ENCODE results near the gene KCTD17. TPM values are rescaled to one million over a fixed set of nuclear protein-coding genes. Genes with fewer than 3 reads are reported as not detected.

The KCTD17 gene
- total and polyA plus RNA-seq, 2 of the 13 experiments (the other 11 are each of a cell fraction or from before 2014, with no cell fraction given), result 5.3 to 11.7 TPM

DNA sequence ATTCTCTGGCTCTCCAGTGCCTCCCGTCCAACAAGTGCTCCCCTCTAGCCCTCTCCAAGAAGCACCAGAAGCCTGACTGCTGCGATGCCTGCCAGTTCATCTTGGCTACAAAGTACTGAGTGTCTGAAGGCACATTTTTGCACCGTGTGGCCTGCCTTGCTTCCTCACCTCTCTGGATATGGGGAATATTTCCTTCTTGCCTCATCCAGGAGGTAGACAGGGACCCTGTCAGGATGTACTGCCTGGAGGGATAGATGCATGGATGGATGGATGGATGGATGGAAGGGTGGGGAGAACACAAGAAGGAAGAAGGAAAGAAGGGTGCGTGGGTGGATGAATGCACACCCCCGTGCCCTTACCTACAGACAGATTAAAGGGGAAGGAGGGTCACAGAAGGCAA is 27.6 kb downstream of the KCTD17 start:
- POLR2A ChIA-PET, result no interaction called here

DNA sequence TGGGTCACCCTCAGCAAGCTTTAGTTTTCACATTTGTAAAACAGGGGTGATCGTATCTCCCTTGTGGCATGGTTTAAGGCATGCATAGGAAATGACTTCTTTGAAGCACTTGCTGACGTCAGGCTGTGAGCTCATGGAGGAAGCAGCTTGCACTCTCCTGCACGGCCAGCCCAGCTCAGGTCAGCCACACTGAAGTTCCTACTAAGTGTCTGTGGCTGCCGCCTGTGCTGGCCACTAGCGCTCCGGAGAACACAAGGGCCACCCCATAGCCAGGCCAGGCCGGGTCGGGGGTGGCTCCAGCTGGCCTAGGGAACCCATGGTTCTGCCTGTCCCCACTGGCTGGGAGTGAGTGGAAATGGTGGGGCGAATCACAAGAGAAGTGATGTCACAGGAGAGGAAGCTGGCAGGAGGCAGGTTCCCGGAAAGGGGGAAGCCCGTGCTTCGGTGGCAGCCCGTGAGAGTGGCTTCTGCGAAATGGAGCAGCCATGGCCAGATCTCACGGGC is 28.2 kb downstream of the KCTD17 start:
- ATAC-seq (no peak), DNase-seq (ENCODE audit: low spot score) (no peak), FAIRE-seq (no peak)
- Histone ChIP-seq H4K20me1 (ENCODE audit: insufficient read depth, low read length) (no peaks in the 10 kb centered on the region), H3K36me3 (replicated peaks in 1 of 2; ENCODE audit: control insufficient read depth in 1 of 2, insufficient read depth in 2 of 2, low read length in 2 of 2) (no peaks in the 10 kb centered on the region), H3K9me3 (ENCODE audit: low read length) (no peaks in the 10 kb centered on the region), H3K79me2 (ENCODE audit: insufficient read depth, low read length) (no peaks in the 10 kb centered on the region), H3K27me3 (ENCODE audit: control insufficient read depth in 1 of 2, insufficient read depth in 2 of 2, low read length in 2 of 2) (no peaks in the 10 kb centered on the region; a peak in 1 of 5 replicates), H3K9ac (ENCODE audit: insufficient read depth, low read depth, low read length) (no peak overlapping the region), H3K4me1 (ENCODE audit: insufficient read depth, low read length) (peaks cover 11% of the 10 kb centered on the region; the same call in 1 of the 2 replicates), H3K4me2 (ENCODE audit: low read depth, low read length) (no peak overlapping the region), H2AFZ (ENCODE audit: low read length) (no peak overlapping the region), H3K4me3 (replicated peaks in 1 of 3; ENCODE audit: insufficient read depth in 1 of 3, low read depth in 2 of 3, low read length in 3 of 3) (no peak overlapping the region), H3K27ac (ENCODE audit: extremely low read length, insufficient read depth, low read length) (no peak overlapping the region)
- intact Hi-C loops (cut with micrococcal nuclease; ENCODE audit: unreplicated experiment), result loop anchor here (5.0 kb wide), 1 partner anchor 68 kb away; the partner anchor contains the start of gene IL2RB
- CTCF ChIA-PET (ENCODE audit: low intra/inter-chr PET ratio, low total read pairs), result no interaction called here
- no TSS peak for BruUV-seq (replicated peaks)
- in situ Hi-C loops (cut with HindIII; ENCODE audit: extremely low pct_ligation_motif_present, low pct_unique_long_range_greater_than_20kb), result no loop called here
- POLR2A ChIA-PET, result no interaction called here
- WGBS (ENCODE audit: low lambda C conversion rate), result 63% methylated on average over 13 of the region's 15 CpGs
- TF ChIP-seq HNRNPLL (IDR thresholded peaks at IDR 0.05; ENCODE audit: low read depth, low read length, poor library complexity, severe bottlenecking), result no peak
- TF ChIP-seq ZNF83 (CRISPR knock-in tag; IDR thresholded peaks at IDR 0.05; ENCODE audit: borderline replicate concordance), result no peak
- TF ChIP-seq, protein P1, sequence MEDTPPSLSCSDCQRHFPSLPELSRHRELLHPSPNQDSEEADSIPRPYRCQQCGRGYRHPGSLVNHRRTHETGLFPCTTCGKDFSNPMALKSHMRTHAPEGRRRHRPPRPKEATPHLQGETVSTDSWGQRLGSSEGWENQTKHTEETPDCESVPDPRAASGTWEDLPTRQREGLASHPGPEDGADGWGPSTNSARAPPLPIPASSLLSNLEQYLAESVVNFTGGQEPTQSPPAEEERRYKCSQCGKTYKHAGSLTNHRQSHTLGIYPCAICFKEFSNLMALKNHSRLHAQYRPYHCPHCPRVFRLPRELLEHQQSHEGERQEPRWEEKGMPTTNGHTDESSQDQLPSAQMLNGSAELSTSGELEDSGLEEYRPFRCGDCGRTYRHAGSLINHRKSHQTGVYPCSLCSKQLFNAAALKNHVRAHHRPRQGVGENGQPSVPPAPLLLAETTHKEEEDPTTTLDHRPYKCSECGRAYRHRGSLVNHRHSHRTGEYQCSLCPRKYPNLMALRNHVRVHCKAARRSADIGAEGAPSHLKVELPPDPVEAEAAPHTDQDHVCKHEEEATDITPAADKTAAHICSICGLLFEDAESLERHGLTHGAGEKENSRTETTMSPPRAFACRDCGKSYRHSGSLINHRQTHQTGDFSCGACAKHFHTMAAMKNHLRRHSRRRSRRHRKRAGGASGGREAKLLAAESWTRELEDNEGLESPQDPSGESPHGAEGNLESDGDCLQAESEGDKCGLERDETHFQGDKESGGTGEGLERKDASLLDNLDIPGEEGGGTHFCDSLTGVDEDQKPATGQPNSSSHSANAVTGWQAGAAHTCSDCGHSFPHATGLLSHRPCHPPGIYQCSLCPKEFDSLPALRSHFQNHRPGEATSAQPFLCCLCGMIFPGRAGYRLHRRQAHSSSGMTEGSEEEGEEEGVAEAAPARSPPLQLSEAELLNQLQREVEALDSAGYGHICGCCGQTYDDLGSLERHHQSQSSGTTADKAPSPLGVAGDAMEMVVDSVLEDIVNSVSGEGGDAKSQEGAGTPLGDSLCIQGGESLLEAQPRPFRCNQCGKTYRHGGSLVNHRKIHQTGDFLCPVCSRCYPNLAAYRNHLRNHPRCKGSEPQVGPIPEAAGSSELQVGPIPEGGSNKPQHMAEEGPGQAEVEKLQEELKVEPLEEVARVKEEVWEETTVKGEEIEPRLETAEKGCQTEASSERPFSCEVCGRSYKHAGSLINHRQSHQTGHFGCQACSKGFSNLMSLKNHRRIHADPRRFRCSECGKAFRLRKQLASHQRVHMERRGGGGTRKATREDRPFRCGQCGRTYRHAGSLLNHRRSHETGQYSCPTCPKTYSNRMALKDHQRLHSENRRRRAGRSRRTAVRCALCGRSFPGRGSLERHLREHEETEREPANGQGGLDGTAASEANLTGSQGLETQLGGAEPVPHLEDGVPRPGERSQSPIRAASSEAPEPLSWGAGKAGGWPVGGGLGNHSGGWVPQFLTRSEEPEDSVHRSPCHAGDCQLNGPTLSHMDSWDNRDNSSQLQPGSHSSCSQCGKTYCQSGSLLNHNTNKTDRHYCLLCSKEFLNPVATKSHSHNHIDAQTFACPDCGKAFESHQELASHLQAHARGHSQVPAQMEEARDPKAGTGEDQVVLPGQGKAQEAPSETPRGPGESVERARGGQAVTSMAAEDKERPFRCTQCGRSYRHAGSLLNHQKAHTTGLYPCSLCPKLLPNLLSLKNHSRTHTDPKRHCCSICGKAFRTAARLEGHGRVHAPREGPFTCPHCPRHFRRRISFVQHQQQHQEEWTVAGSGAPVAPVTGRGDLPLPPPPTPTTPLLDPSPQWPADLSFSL (CRISPR knock-in tag; IDR thresholded peaks at IDR 0.05), result no peak
- TF ChIP-seq, protein P2, sequence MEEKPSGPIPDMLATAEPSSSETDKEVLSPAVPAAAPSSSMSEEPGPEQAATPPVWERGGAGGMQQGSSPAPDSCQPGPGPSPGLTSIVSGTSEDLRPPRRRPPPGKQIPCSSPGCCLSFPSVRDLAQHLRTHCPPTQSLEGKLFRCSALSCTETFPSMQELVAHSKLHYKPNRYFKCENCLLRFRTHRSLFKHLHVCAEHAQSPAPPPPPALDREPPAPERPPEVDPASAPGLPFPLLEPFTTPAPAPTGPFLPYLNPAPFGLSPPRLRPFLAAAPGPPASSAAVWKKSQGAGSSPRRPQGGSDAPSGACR (CRISPR knock-in tag; IDR thresholded peaks at IDR 0.05), result no peak
- TF ChIP-seq ZNF367 (CRISPR knock-in tag; IDR thresholded peaks at IDR 0.05; ENCODE audit: borderline replicate concordance), result no peak
- TF ChIP-seq ZFP36L2 (CRISPR knock-in tag; IDR thresholded peaks at IDR 0.05), result no peak
- TF ChIP-seq RBAK (CRISPR knock-in tag; IDR thresholded peaks at IDR 0.05), result no peak

More for the DNA sequence above, 27.6 kb downstream of the KCTD17 start:
- H3K27ac ChIP-seq (ENCODE audit: extremely low read length, insufficient read depth, low read length), result no peak overlapping the region
- 50% methylated on average over 5 of the region's 5 CpGs for WGBS (ENCODE audit: low lambda C conversion rate)
- FAIRE-seq (no peak), ATAC-seq (no peak), DNase-seq (ENCODE audit: low spot score) (no peak)
- no peaks in the 10 kb centered on the region for H4K20me1 ChIP-seq (ENCODE audit: insufficient read depth, low read length)
- H3K9me3 ChIP-seq (ENCODE audit: low read length), result no peaks in the 10 kb centered on the region
- in situ Hi-C loops (cut with HindIII; ENCODE audit: extremely low pct_ligation_motif_present, low pct_unique_long_range_greater_than_20kb) (no loop called here), intact Hi-C loops (cut with micrococcal nuclease; ENCODE audit: unreplicated experiment) (loop anchor here (5.0 kb wide), 1 partner anchor 68 kb away; the partner anchor contains the start of gene IL2RB)
- H3K79me2 ChIP-seq (ENCODE audit: insufficient read depth, low read length), result no peaks in the 10 kb centered on the region
- peaks cover 17% of the 10 kb centered on the region; the same call in 1 of the 2 replicates for H3K4me1 ChIP-seq (ENCODE audit: insufficient read depth, low read length)
- no peak overlapping the region for H3K9ac ChIP-seq (ENCODE audit: insufficient read depth, low read depth, low read length)
- no peaks in the 10 kb centered on the region for H3K36me3 ChIP-seq (replicated peaks in 1 of 2; ENCODE audit: control insufficient read depth in 1 of 2, insufficient read depth in 2 of 2, low read length in 2 of 2)
- no peak for TF ChIP-seq SNAPC2 (CRISPR knock-in tag; IDR thresholded peaks at IDR 0.05)
- TF ChIP-seq ZNF333 (CRISPR knock-in tag; IDR thresholded peaks at IDR 0.05; ENCODE audit: borderline replicate concordance), result no peak
- TF ChIP-seq SETDB1 (CRISPR knock-in tag; IDR thresholded peaks at IDR 0.05; ENCODE audit: borderline replicate concordance), result no peak
- no peak overlapping the region for H3K4me3 ChIP-seq (replicated peaks in 1 of 3; ENCODE audit: insufficient read depth in 1 of 3, low read depth in 2 of 3, low read length in 3 of 3)
- no peaks in the 10 kb centered on the region; a peak in 1 of 5 replicates for H3K27me3 ChIP-seq (ENCODE audit: control insufficient read depth in 1 of 2, insufficient read depth in 2 of 2, low read length in 2 of 2)
- no peak overlapping the region for H2AFZ ChIP-seq (ENCODE audit: low read length)
- no TSS peak for BruUV-seq (replicated peaks)
- no peak overlapping the region for H3K4me2 ChIP-seq (ENCODE audit: low read depth, low read length)
- CTCF ChIA-PET (ENCODE audit: low intra/inter-chr PET ratio, low total read pairs), result no interaction called here
